ENCODE results near the gene SLC6A13.

Gene SLC6A13

DNA sequence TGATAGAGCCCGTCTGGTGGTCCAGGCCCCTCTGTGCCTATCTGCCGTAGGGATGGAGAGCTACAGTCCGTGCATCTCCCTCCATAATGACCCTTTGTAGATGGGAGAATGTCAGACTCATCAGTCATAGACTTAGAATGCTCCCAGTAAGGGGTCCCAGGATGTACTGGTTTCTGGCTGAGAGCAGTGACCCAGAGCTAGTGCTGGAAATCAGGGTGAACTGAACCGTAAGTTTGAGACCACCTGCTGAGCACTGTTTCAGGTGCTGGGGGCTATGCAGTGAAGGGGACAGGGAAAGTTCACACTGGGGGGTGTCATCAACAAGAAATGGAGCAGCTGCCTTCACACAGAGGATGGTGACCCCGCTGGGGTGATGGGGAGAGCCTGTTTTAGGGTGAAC, 82.8 kb downstream of the SLC6A13 start:
- TF ChIP-seq, protein P1, sequence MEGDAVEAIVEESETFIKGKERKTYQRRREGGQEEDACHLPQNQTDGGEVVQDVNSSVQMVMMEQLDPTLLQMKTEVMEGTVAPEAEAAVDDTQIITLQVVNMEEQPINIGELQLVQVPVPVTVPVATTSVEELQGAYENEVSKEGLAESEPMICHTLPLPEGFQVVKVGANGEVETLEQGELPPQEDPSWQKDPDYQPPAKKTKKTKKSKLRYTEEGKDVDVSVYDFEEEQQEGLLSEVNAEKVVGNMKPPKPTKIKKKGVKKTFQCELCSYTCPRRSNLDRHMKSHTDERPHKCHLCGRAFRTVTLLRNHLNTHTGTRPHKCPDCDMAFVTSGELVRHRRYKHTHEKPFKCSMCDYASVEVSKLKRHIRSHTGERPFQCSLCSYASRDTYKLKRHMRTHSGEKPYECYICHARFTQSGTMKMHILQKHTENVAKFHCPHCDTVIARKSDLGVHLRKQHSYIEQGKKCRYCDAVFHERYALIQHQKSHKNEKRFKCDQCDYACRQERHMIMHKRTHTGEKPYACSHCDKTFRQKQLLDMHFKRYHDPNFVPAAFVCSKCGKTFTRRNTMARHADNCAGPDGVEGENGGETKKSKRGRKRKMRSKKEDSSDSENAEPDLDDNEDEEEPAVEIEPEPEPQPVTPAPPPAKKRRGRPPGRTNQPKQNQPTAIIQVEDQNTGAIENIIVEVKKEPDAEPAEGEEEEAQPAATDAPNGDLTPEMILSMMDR (IDR thresholded peaks at IDR 0.05; ENCODE audit: low read depth, low read length) = no peak
- TF ChIP-seq MYC (IDR thresholded peaks at IDR 0.05; ENCODE audit: low read depth, low read length) (no peak), POLR2A (IDR thresholded peaks at IDR 0.05; ENCODE audit: extremely low read depth, insufficient read length) (no peak)
- TF ChIP-seq, protein P2, sequence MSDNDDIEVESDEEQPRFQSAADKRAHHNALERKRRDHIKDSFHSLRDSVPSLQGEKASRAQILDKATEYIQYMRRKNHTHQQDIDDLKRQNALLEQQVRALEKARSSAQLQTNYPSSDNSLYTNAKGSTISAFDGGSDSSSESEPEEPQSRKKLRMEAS (IDR thresholded peaks at IDR 0.05; ENCODE audit: low read depth, low read length) = no peak
- no peak for DNase-seq (ENCODE audit: low read depth)
- no peak overlapping the region for H3K4me3 ChIP-seq (ENCODE audit: low read depth, low read length)

DNA sequence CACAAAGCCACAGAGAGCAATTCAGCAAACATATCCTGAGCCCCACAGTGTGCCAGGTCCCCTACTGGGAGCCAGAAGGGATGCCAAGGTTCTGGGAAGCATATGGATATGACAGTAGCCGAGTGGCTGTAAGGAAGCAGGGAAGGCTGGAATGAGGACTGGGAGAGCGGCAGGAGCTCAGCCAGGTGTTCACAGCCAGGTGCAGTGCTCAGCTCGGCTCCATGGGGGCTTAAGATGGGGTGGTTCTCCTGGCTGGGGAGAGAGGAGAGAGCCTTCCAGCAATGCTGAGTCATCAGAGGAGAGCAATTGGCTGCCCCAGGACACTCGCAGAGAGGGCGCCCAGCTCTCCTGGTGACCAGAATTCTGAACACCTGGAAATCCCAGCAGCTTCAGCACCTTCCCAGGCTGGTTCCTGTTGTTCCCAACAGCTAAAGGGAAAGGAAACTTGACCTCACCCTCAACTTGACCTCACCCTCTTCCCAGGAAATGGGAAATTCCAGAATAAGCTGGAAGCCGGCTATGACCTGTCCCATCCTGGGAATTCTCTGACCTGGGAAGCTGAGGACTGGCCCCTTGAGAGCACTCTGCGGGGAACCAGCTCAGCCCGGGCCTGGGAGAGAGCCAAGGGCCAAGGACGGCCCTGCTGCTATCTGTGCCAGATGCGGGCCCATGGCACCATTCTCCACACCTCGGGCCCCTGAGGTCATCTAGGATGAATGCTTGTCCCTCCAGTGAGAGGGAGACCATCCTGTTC, 83.3 kb downstream of the SLC6A13 start:
- TF ChIP-seq POLR2A (IDR thresholded peaks at IDR 0.05; ENCODE audit: extremely low read depth, insufficient read length) (no peak), MYC (IDR thresholded peaks at IDR 0.05; ENCODE audit: low read depth, low read length) (no peak)
- TF ChIP-seq, protein P1 (IDR thresholded peaks at IDR 0.05; ENCODE audit: low read depth, low read length) = no peak
- TF ChIP-seq, protein P2 (IDR thresholded peaks at IDR 0.05; ENCODE audit: low read depth, low read length) = no peak
- DNase-seq (ENCODE audit: low read depth) = no peak
- no peak overlapping the region for H3K4me3 ChIP-seq (ENCODE audit: low read depth, low read length)

DNA sequence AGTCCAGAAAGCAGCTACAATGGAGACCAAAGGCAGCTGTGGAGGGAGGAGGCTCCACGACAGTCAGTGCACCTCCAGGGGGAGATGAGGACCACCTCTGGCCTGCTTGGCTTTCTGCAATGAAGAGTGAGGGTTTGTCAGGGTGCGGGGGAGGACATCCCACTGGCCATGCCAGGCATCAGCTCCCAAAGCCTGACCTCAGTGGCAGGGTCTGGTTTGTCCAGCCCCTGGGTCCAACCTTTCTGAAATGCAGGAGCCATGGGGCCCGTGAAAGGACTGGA, 83.9 kb downstream of the SLC6A13 start:
- no peak overlapping the region for H3K4me3 ChIP-seq (ENCODE audit: low read depth, low read length)
- no peak for DNase-seq (ENCODE audit: low read depth)
- no peak for TF ChIP-seq POLR2A (IDR thresholded peaks at IDR 0.05; ENCODE audit: extremely low read depth, insufficient read length)
- no peak for TF ChIP-seq MYC (IDR thresholded peaks at IDR 0.05; ENCODE audit: low read depth, low read length)
- TF ChIP-seq, protein P2 (IDR thresholded peaks at IDR 0.05; ENCODE audit: low read depth, low read length) = no peak
- TF ChIP-seq, protein P1 (IDR thresholded peaks at IDR 0.05; ENCODE audit: low read depth, low read length) = no peak

DNA sequence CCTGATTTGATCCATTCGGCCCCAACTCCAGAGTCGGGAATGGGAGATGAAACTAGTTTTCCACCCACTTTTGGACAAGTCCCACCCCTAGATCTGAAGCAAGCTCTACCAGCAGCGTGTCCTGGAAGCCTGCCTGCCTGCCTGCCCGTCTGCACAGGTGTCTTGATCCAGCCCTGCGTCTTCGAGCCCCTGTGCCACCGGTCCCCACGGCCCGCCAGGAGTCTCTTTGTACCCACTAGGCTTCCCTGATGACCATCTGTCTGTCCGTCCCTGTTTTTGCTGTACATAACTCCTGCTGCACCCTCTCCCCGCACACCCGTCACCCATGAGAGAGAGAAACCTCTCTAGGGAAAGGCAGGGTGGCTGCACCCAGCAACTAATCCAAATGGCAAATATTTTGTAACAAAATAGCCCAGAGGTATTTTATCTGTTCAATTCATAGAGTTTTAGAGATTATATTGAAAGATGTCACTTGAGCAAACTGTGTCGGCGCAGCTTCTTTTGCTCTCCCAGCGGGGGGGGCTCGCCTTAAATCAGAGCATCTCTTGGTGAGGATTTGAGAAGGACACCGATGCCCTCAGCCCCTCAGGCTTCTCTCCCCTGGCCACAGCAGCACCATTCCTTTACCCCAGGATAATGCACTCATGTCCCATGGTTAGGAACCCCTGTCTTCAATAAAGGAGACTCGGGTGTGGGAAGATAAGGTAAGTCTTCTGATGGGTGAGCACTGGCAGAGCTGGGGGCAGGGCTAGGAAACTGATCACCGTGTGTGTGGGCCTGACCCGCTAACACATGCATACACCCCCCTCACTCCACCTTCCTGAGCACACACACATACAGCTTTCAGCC, 84.4 kb downstream of the SLC6A13 start:
- TF ChIP-seq MYC (IDR thresholded peaks at IDR 0.05; ENCODE audit: low read depth, low read length) = no peak
- TF ChIP-seq, protein P2 (IDR thresholded peaks at IDR 0.05; ENCODE audit: low read depth, low read length) = no peak
- TF ChIP-seq POLR2A (IDR thresholded peaks at IDR 0.05; ENCODE audit: extremely low read depth, insufficient read length) = no peak
- TF ChIP-seq, protein P1 (IDR thresholded peaks at IDR 0.05; ENCODE audit: low read depth, low read length) = no peak
- DNase-seq (ENCODE audit: low read depth) = no peak
- H3K4me3 ChIP-seq (ENCODE audit: low read depth, low read length) = no peak overlapping the region

DNA sequence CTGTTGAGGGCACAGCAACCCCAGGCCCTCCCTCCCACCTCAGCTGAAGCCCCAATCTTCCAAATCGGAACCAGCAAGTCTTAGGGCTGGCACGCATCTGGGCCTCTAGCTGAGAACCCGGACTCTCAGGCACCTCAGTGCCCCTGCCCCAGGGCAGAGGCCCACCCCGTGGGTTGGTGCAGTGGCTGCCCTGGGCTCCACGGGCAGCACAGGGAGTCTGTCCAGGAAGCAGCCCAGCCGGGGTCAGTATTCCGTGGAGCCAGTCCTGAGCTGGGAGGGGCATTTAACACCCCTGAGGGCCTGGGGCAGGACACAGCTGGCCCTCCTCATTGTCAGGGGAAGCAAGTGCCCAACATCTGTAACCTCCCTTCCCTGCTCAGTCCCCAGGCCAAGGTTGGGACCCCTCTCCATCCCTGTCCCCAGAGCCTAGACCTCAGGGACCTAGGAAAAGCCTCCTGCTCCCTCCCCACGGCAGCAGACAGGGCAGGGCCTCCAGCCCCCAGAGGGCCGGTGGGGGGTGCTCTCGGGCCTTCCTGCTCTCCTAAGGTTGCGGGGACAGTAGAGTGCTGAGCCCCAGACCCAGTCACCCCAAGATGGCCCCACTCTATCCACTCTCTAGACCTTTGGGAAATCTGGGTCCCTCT, 85.2 kb downstream of the SLC6A13 start:
- H3K4me3 ChIP-seq (ENCODE audit: low read depth, low read length) = no peak overlapping the region
- DNase-seq (ENCODE audit: low read depth) = no peak
- TF ChIP-seq, protein P1 (IDR thresholded peaks at IDR 0.05; ENCODE audit: low read depth, low read length) = no peak
- TF ChIP-seq MYC (IDR thresholded peaks at IDR 0.05; ENCODE audit: low read depth, low read length) (no peak), POLR2A (IDR thresholded peaks at IDR 0.05; ENCODE audit: extremely low read depth, insufficient read length) (no peak)
- TF ChIP-seq, protein P2 (IDR thresholded peaks at IDR 0.05; ENCODE audit: low read depth, low read length) = no peak
